Common myeloid progenitor, CD34-positive (primary cell): Measurements from ENCODE around the gene STX12.

Source experiments
- CTCF ChIA-PET: fragments of 350-600 bp; sonication (Branson Sonifier 250); formaldehyde crosslinking; loops from one replicate; lab custom pipeline; 2021; ENCODE audit warnings: antibody characterized with exemption; lab: Charles Lee
- POLR2A ChIA-PET: fragments of 350-600 bp; sonication (Branson Sonifier 250); formaldehyde crosslinking; loops from one replicate; lab custom pipeline; 2021; ENCODE audit warnings: antibody characterized with exemption; lab: Charles Lee
- DNase-seq, 3 donors: peaks; one replicate each; pipeline versions ENCODE4 v3.0.0 to v3.0.0-alpha.2; 2013
- H3K27ac ChIP-seq, 2 experiments: 1 replicate in 1 of 2; 2 replicates in 1 of 2; pipeline ENCODE4 v1.7.0; 2013; ENCODE audit warnings: inconsistent platforms in 2 of 2, low read length in 2 of 2, mild to moderate bottlenecking in 2 of 2, low read depth in 1 of 2, moderate library complexity in 1 of 2; ENCODE audit not compliant: severe bottlenecking in 2 of 2, insufficient read depth in 1 of 2, poor library complexity in 1 of 2
- H3K27me3 ChIP-seq, 5 experiments: replicated peaks in 2 of 5; 1 replicate in 3 of 5; 2 replicates in 2 of 5; pipeline versions ENCODE4 v1.6.1 to v1.7.0; 2013; ENCODE audit warnings: low read length in 4 of 5, mild to moderate bottlenecking in 2 of 5, moderate library complexity in 2 of 5, inconsistent platforms in 1 of 5; ENCODE audit not compliant: insufficient read depth in 5 of 5, control insufficient read depth in 4 of 5
- H3K36me3 ChIP-seq, 4 experiments: 1 replicate in 2 of 4; 2 replicates in 2 of 4; pipeline versions ENCODE4 v1.6.1 to v1.7.0; 2013; ENCODE audit warnings: low read length in 3 of 4, control low read depth in 1 of 4, mild to moderate bottlenecking in 1 of 4; ENCODE audit not compliant: control insufficient read depth in 4 of 4, insufficient read depth in 4 of 4
- H3K4me1 ChIP-seq, 4 experiments: 1 replicate in 3 of 4; 2 replicates in 1 of 4; pipeline versions ENCODE4 v1.6.1 to v1.7.1; 2013; ENCODE audit warnings: low read length in 3 of 4, mild to moderate bottlenecking in 3 of 4, control low read depth in 1 of 4, inconsistent platforms in 1 of 4, moderate library complexity in 1 of 4; ENCODE audit not compliant: control insufficient read depth in 4 of 4, insufficient read depth in 4 of 4; ENCODE audit errors: control extremely low read depth in 1 of 4
- H3K4me3 ChIP-seq, 7 experiments: 1 replicate in 4 of 7; 2 replicates in 3 of 7; pipeline versions ENCODE4 v1.5.1 to v1.7.0; 2013; ENCODE audit warnings: mild to moderate bottlenecking in 7 of 7, low read length in 6 of 7, moderate library complexity in 6 of 7, inconsistent platforms in 2 of 7, low read depth in 2 of 7, control low read depth in 1 of 7; ENCODE audit not compliant: insufficient read depth in 4 of 7, control insufficient read depth in 1 of 7; ENCODE audit errors: extremely low read depth in 1 of 7
- H3K9me3 ChIP-seq, 5 experiments: 1 replicate in 4 of 5; 2 replicates in 1 of 5; pipeline versions ENCODE4 v1.6.1 to v1.7.1; 2013; ENCODE audit warnings: low read length in 4 of 5, mild to moderate bottlenecking in 2 of 5, inconsistent platforms in 1 of 5, low read depth in 1 of 5, moderate library complexity in 1 of 5; ENCODE audit not compliant: control insufficient read depth in 4 of 5, insufficient read depth in 2 of 5; ENCODE audit errors: control extremely low read depth in 1 of 5
- WGBS: methylation state at CpG from one replicate; pipeline ENCODE4 v1.1.5; 2013; ENCODE audit not compliant: insufficient coverage; 5-methylcytosine and 5-hydroxymethylcytosine counted together

The STX12 gene

GRCh38 chr1:27759236-27759635, 13.8 kb upstream of the STX12 start:
- POLR2A ChIA-PET: no interaction called here
- CTCF ChIA-PET: no interaction called here

DNA sequence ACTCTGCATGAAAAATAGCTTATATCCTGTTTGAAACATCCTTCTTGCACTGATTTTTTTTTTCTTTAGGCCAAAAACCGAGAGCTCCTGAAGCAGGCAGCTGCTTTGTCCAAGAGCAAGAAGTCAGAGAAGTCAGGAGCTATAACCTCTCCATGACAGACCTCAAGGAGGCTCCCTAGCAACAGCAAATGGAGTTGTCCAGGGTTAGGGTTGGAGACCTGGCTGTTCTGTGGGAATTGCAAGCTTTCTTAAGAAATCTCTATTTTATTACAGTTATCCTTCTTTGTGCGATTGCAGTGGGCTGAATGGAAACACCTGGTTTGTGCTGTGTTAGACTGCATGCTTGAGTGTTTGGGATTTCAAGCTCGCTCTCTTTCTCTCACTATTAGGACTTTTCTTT, 12.6 kb upstream of the STX12 start:
- WGBS: no CpG with 5 or more reads among the region's 3 CpGs
- Histone ChIP-seq H3K4me1 (peaks cover 0 to 2% (median 0%) of the 10 kb centered on the region in 4 experiments), H3K36me3 (peaks cover 11 to 29% (median 15%) of the 10 kb centered on the region in 4 experiments), H3K9me3 (no peaks in the 10 kb centered on the region), H3K4me3 (no peak overlapping the region), H3K27ac (no peak overlapping the region), H3K27me3 (no peaks in the 10 kb centered on the region)
- ChIA-PET POLR2A (interaction anchor here (0.6 kb wide), 1 partner anchor 12 kb away, joined by 3 read pairs; no protein-coding TSS in a partner anchor), CTCF (interaction anchor here (0.6 kb wide), 1 partner anchor 10 kb away, joined by 3 read pairs; no protein-coding TSS in a partner anchor)
- DNase-seq: no peak

More at GRCh38 chr1:27759236-27759635, 13.8 kb upstream of the STX12 start:
- Histone ChIP-seq H3K36me3 (peaks cover 15 to 41% (median 15%) of the 10 kb centered on the region in 4 experiments), H3K27ac (no peak overlapping the region), H3K9me3 (no peaks in the 10 kb centered on the region), H3K4me3 (no peak overlapping the region), H3K4me1 (peaks cover 0 to 2% (median 0%) of the 10 kb centered on the region in 4 experiments), H3K27me3 (no peaks in the 10 kb centered on the region)
- no peak for DNase-seq
- no CpG with 5 or more reads among the region's 2 CpGs for WGBS

DNA sequence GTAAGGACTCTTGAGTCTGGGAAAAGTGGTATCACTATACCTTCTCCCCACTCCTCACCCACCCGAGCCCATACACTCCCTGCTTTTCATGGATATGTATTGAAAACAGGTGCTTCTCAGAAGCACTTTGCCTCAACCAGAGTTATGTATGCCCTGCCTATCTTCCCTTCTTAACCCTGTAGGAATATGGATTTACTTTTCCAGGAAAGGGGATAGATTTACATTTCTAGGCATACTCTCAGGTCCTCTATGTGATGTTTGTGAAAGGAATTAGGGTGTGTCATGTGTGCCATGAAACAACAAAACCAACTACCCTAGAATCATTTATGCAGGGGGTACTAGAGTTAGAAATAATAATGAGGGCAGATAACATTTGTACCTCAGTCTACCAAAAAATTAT, 11.0 kb upstream of the STX12 start:
- Histone ChIP-seq H3K27me3 (no peaks in the 10 kb centered on the region), H3K4me1 (peaks cover 0 to 2% (median 0%) of the 10 kb centered on the region in 4 experiments), H3K27ac (no peak overlapping the region), H3K9me3 (no peaks in the 10 kb centered on the region), H3K36me3 (peaks cover 2 to 18% (median 12%) of the 10 kb centered on the region in 4 experiments), H3K4me3 (no peak overlapping the region)
- POLR2A ChIA-PET: no interaction called here
- no peak for DNase-seq
- CTCF ChIA-PET: interaction anchor here (1.2 kb wide), 1 partner anchor 16 kb away, joined by 3 read pairs; no protein-coding TSS in a partner anchor
- no CpG with 5 or more reads among the region's 1 CpG for WGBS

DNA sequence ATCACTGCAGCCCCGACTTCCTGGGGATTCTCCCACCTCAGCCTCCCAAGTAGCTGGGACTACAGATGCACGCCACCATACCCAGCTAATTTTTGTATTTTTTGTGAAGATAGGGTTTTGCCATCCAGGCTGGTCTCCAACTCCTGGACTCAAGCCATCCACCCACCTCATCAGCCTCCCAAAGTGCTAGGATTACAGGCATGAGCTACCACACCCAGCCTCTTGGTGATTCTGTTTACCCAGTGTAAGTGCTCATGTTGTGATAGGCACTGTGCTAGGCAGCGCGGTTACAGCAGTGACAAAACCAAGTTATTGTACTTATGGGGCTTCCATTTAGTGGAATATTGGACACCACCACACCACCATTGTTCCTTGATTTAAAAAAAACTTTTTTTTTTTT, 9.7 kb upstream of the STX12 start:
- Histone ChIP-seq H3K9me3 (no peaks in the 10 kb centered on the region), H3K27ac (no peak overlapping the region), H3K36me3 (peaks cover 2 to 14% (median 9%) of the 10 kb centered on the region in 4 experiments), H3K4me3 (no peak overlapping the region), H3K27me3 (no peaks in the 10 kb centered on the region), H3K4me1 (peaks cover 0 to 2% (median 0%) of the 10 kb centered on the region in 4 experiments)
- no peak for DNase-seq
- CTCF ChIA-PET: interaction anchor here (1.0 to 1.5 kb wide), 2 partner anchors 9 to 44 kb away, joined by 3 to 4 read pairs; no protein-coding TSS in a partner anchor
- WGBS: no CpG with 5 or more reads among the region's 4 CpGs
- POLR2A ChIA-PET: no interaction called here

DNA sequence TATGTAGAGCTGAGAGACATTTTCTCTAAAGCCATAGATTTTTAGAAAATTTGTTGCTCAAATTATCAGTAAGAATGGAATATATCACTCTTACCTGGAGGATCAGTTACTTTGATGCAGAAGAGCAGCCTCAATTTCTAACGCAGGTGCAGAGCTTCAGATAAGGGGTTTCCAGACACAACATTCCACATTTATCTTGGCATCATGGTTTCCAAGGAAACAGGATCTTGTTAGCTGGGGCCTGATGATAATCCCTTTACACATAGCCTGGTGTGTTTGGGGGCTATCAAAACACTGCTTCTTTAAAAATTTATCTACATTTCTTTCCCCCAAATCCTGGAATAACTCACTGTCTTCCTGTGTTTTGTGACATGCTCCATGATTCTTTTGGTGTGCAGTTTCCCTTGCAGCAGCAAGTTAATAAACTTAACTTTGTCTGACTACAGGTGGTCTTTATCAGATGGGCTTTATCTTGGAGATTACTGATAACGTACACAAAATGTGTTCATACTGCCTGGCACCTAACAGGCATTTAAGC, 2.7 kb upstream of the STX12 start:
- WGBS: 100% methylated on average over 1 of the region's 2 CpGs
- Histone ChIP-seq H3K27me3 (peaks cover 0 to 2% (median 0%) of the 10 kb centered on the region in 5 experiments), H3K36me3 (peaks cover 0 to under 1% (median 0%) of the 10 kb centered on the region in 4 experiments), H3K4me3 (no peak overlapping the region), H3K4me1 (peaks cover 12 to 26% (median 20%) of the 10 kb centered on the region in 4 experiments), H3K27ac (no peak overlapping the region), H3K9me3 (no peaks in the 10 kb centered on the region)
- CTCF ChIA-PET: interaction anchor here (0.8 to 1.2 kb wide), 4 partner anchors 10 to 861 kb away, joined by 3 to 4 read pairs (median 3); no protein-coding TSS in a partner anchor
- POLR2A ChIA-PET: no interaction called here
- no peak for DNase-seq

DNA sequence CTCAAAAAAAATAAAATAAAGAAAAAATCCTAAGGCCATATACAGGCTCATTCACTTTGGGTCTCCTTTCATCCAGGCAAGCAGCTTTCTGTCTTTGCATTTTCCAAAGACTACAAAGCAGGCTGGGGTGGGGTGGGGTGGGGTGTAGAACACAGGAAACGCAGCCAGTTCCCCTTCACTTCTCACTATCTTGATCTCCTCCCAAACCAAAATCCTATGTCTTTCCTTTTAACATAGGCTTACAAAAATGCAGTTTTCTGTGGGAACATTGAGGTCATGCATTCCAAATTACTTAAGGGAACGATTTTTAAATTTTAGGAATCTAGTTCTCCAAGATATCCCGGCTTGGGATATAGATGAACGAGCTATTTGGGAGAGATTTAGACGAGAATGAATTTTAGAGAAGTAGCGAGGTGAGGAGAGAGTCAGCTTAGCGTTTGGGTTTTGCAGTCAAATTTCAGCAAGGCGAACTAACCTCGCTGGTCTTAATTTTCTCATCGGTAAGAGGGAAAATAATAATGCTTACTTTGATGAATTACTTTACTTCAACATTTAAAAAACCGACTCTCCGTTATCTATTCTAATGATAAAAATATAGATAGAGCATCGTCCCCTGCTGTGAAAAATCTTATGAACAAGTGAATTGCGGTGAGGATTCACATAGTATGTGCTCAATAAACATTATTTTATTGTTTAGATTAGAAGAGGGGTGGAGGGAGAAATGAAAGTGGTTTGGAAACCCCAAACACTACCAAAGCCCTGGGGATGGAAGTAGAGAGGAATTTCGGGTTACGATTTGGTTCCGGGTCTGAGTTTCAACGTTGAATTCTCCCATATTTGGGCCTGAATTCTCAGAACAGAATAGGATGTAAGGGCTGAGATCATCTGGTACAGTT, 735 bp upstream of the STX12 start:
- CTCF ChIA-PET: interaction anchor here (0.7 to 1.5 kb wide), 2 partner anchors 76 to 103 kb away, joined by 3 to 4 read pairs; no protein-coding TSS in a partner anchor
- H3K36me3 ChIP-seq: peaks cover 0 to 6% (median 2%) of the 10 kb centered on the region in 4 experiments
- peaks cover 12 to 26% (median 20%) of the 10 kb centered on the region in 4 experiments for H3K4me1 ChIP-seq
- peaks cover 0 to 2% (median 0%) of the 10 kb centered on the region in 5 experiments for H3K27me3 ChIP-seq
- POLR2A ChIA-PET: interaction anchor here (0.6 to 1.1 kb wide), 3 partner anchors 12 to 518 kb away, joined by 3 to 4 read pairs (median 3); partner anchors contain the start of gene FAM76A
- DNase-seq: peak; percentile 14 to 52 (median 50)
- no peaks in the 10 kb centered on the region for H3K9me3 ChIP-seq
- 8% methylated on average over 9 of the region's 18 CpGs for WGBS
- peak overlapping the region in 6 of 7 experiments; percentile 91 to 98 (median 94) for H3K4me3 ChIP-seq
- peak overlapping the region; percentile 55 to 91 for H3K27ac ChIP-seq
